ENCODE measurements around the gene ATP6V0C. TPM values are rescaled to one million over a fixed set of nuclear protein-coding genes. Genes with fewer than 3 reads are reported as not detected.

Gene ATP6V0C
- total RNA-seq, 1 donor, result 18.8 TPM

- Histone ChIP-seq H2AFZ (ENCODE audit: low read length) (peak overlapping the region; percentile 29), H3K27me3 (ENCODE audit: insufficient read depth, low read length) (no peaks in the 10 kb centered on the region), H3K4me1 (ENCODE audit: insufficient read depth, low read length) (peaks cover 10% of the 10 kb centered on the region), H4K20me1 (ENCODE audit: insufficient read depth, low read length) (peaks cover 28% of the 10 kb centered on the region), H3K4me2 (ENCODE audit: insufficient read depth, low read length) (no peak overlapping the region), H3K36me3 (ENCODE audit: insufficient read depth, low read length) (peaks cover 15% of the 10 kb centered on the region), H3K27ac (ENCODE audit: low read depth, low read length) (no peak overlapping the region), H3K9me3 (ENCODE audit: low read depth, low read length) (no peaks in the 10 kb centered on the region), H3K4me3 (ENCODE audit: insufficient read depth, low read length) (no peak overlapping the region), H3K79me2 (ENCODE audit: insufficient read depth, low read length) (no peaks in the 10 kb centered on the region)
- DNase-seq (ENCODE audit: insufficient read length, low spot score, missing footprints), result peak; percentile 89
- no peak for TF ChIP-seq CTCF (IDR thresholded peaks at IDR 0.05; ENCODE audit: extremely low read depth, low read depth, low read length)
These were observed 16.6 kb upstream of the ATP6V0C start for GRCh38 chr16:2497116-2497630.

- Histone ChIP-seq H3K9me3 (ENCODE audit: low read depth, low read length) (no peaks in the 10 kb centered on the region), H3K27me3 (ENCODE audit: insufficient read depth, low read length) (no peaks in the 10 kb centered on the region), H3K27ac (ENCODE audit: low read depth, low read length) (no peak overlapping the region), H4K20me1 (ENCODE audit: insufficient read depth, low read length) (peaks cover 35% of the 10 kb centered on the region), H3K4me1 (ENCODE audit: insufficient read depth, low read length) (peaks cover 16% of the 10 kb centered on the region), H2AFZ (ENCODE audit: low read length) (no peak overlapping the region), H3K79me2 (ENCODE audit: insufficient read depth, low read length) (no peaks in the 10 kb centered on the region), H3K36me3 (ENCODE audit: insufficient read depth, low read length) (peaks cover 15% of the 10 kb centered on the region), H3K4me2 (ENCODE audit: insufficient read depth, low read length) (no peak overlapping the region), H3K4me3 (ENCODE audit: insufficient read depth, low read length) (no peak overlapping the region)
- DNase-seq (ENCODE audit: insufficient read length, low spot score, missing footprints), result no peak
- no peak for TF ChIP-seq CTCF (IDR thresholded peaks at IDR 0.05; ENCODE audit: extremely low read depth, low read depth, low read length)
These were observed 15.9 kb upstream of the ATP6V0C start for GRCh38 chr16:2497695-2498484.

- TF ChIP-seq CTCF (IDR thresholded peaks at IDR 0.05; ENCODE audit: extremely low read depth, low read depth, low read length), result no peak
- Histone ChIP-seq H4K20me1 (ENCODE audit: insufficient read depth, low read length) (peaks cover 35% of the 10 kb centered on the region), H3K4me1 (ENCODE audit: insufficient read depth, low read length) (peaks cover 17% of the 10 kb centered on the region)
These were observed 15.1 kb upstream of the ATP6V0C start for GRCh38 chr16:2498531-2499253.

GRCh38 chr16:2499454-2499853 is 14.3 kb upstream of the ATP6V0C start:
- Histone ChIP-seq H3K79me2 (ENCODE audit: insufficient read depth, low read length) (no peaks in the 10 kb centered on the region), H3K4me3 (ENCODE audit: insufficient read depth, low read length) (no peak overlapping the region), H2AFZ (ENCODE audit: low read length) (no peak overlapping the region), H3K4me2 (ENCODE audit: insufficient read depth, low read length) (no peak overlapping the region), H3K36me3 (ENCODE audit: insufficient read depth, low read length) (peaks cover 15% of the 10 kb centered on the region), H4K20me1 (ENCODE audit: insufficient read depth, low read length) (peaks cover 35% of the 10 kb centered on the region), H3K27me3 (ENCODE audit: insufficient read depth, low read length) (no peaks in the 10 kb centered on the region), H3K27ac (ENCODE audit: low read depth, low read length) (no peak overlapping the region), H3K4me1 (ENCODE audit: insufficient read depth, low read length) (peaks cover 17% of the 10 kb centered on the region), H3K9me3 (ENCODE audit: low read depth, low read length) (no peaks in the 10 kb centered on the region)
- no peak for TF ChIP-seq CTCF (IDR thresholded peaks at IDR 0.05; ENCODE audit: extremely low read depth, low read depth, low read length)
- DNase-seq (ENCODE audit: insufficient read length, low spot score, missing footprints), result peak; percentile 65

More at GRCh38 chr16:2498531-2499253, 15.1 kb upstream of the ATP6V0C start:
- no peak overlapping the region for H3K4me2 ChIP-seq (ENCODE audit: insufficient read depth, low read length)
- no peaks in the 10 kb centered on the region for H3K27me3 ChIP-seq (ENCODE audit: insufficient read depth, low read length)
- H3K27ac ChIP-seq (ENCODE audit: low read depth, low read length), result no peak overlapping the region
- no peaks in the 10 kb centered on the region for H3K79me2 ChIP-seq (ENCODE audit: insufficient read depth, low read length)
- peak; percentile 70 for DNase-seq (ENCODE audit: insufficient read length, low spot score, missing footprints)
- H3K4me3 ChIP-seq (ENCODE audit: insufficient read depth, low read length), result no peak overlapping the region
- H2AFZ ChIP-seq (ENCODE audit: low read length), result no peak overlapping the region
- H3K9me3 ChIP-seq (ENCODE audit: low read depth, low read length), result no peaks in the 10 kb centered on the region
- H3K36me3 ChIP-seq (ENCODE audit: insufficient read depth, low read length), result peaks cover 15% of the 10 kb centered on the region

Data from osteoblast (primary cell).